ENCODE data around the gene SPATC1L. TPM values are rescaled to one million over a fixed set of nuclear protein-coding genes. Genes with fewer than 3 reads are reported as not detected.
"Not testable (repeated sequence)": the region's sequence is repeated elsewhere in the genome, so short reads cannot be mapped to it uniquely, and the experiment has no call there.

Gene SPATC1L
- polyA plus RNA-seq, 1 donor from 2014 or later, result 15.0 TPM

DNA sequence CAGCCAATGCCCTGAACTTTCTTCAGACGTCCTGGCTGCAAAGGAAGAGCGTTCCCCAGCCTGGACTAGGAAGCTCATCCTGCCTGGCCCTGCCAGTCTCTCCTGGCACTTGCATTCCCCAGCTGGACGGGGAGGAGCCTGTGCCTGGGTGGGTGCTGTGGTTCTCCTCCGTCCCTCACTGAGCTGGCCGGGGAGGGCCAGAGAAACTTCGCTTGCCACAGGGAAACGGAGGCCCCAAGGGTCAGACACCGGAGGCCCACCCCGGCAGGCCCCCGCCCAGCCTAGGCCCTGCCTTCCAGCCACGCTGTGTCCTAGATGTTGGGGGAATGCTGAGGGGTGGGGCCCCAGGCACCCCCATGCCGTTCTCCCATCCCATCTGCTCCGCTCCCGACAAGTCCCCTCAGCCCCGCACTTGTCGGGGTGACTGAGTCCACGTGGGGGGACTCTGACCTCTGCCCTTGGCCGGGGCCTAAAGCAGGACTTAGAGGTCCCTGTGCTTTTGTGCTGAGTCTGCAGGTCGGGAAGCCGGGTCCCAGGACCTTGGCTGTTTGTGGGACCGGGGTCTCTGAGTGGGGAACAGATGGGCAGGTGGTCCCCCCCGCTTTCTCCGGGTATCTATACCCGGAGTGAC, 33.7 kb downstream of the SPATC1L start:
- H3K27me3 Mint-ChIP-seq, result peaks cover 3% of the 10 kb centered on the region
- H3K4me1 Mint-ChIP-seq, result no peaks in the 10 kb centered on the region
- no peaks in the 10 kb centered on the region for H3K36me3 Mint-ChIP-seq
- no peaks in the 10 kb centered on the region for H3K9me3 Mint-ChIP-seq
- H3K27ac Mint-ChIP-seq, result no peak overlapping the region
- H3K4me3 Mint-ChIP-seq, result no peak overlapping the region

DNA sequence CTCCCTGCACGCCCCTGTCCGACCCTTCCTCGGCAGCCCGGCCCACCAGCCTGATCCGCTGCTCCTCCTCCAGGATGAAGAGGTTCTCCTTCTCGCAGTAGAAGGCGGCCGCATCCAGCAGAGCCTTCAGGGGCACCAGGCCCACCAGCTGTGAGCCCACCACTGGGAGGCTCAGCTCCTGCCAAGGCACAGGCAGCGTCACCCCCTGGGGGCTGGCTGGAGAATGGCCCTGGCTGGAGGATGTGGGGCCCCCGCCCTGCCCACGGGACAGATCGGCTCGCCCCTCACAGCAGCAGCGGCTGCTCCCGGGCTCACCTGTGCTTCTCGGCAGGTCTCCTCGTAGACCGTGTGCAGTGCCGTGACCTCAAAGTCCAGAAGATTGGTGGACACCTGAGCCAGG, 34.2 kb downstream of the SPATC1L start:
- peaks cover 3% of the 10 kb centered on the region for H3K27me3 Mint-ChIP-seq
- H3K4me1 Mint-ChIP-seq, result no peaks in the 10 kb centered on the region
- H3K4me3 Mint-ChIP-seq, result no peak overlapping the region
- H3K36me3 Mint-ChIP-seq, result no peaks in the 10 kb centered on the region
- H3K27ac Mint-ChIP-seq, result no peak overlapping the region
- no peaks in the 10 kb centered on the region for H3K9me3 Mint-ChIP-seq

DNA sequence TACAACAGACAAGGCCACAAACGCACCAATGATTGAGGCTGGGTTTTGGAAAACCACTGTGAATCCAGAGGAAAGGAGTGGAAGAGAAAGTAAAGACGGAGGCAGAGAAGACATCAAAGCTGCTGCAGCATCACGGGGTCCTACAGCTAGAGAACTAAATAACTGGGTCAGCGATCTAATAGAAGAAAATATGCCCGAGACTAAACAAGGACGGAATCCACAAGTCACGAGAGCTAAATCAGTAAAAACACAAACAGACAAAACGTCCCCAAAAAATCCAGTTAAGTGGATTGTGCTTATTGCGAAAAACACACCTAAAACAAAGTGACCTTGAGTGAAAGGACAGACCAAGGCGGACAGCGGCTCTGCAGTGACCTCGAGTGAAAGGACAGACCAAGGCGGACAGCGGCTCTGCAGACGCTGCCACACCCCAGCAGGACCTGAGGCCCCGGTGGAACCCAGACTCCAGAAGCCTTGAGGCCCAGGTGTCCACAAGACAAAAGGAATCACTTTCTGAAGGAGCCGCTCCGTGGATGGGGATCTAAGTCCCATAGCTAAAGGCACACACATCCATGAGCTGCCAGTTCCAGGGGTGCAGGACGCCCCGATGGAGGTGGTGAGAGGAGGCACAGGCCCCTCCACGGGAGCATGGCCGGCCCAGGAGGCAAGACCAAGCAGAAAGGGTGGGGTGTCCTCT, 34.9 kb downstream of the SPATC1L start:
- H3K4me3 Mint-ChIP-seq, result no peak overlapping the region
- H3K27ac Mint-ChIP-seq, result no peak overlapping the region

DNA sequence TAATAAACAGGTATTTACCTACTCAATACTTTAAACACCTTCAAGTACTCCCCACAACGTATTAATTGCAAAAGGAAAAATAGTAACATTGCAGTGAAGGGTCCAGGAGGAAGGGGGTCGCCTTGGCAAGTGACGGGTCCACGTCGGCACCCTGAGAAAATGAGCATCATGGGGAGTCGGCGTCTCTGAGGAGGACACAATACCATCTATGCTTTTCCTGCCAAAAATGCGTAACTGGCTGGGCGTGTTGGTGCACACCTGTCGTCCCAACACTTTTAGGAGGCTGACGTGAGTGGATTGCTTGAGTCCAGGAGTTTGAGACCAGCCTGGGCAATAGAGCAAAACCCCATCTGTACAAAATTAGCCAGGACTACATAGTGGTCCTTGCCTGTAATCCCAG, 36.2 kb downstream of the SPATC1L start:
- no peaks in the 10 kb centered on the region for H3K36me3 Mint-ChIP-seq
- no peak overlapping the region for H3K27ac Mint-ChIP-seq
- no peak overlapping the region for H3K4me3 Mint-ChIP-seq
- H3K4me1 Mint-ChIP-seq, result peaks cover 6 to 8% (median 7%) of the 10 kb centered on the region in 3 donors
- no peaks in the 10 kb centered on the region for H3K9me3 Mint-ChIP-seq
- peaks cover 3% of the 10 kb centered on the region for H3K27me3 Mint-ChIP-seq

More for the DNA sequence above, 34.9 kb downstream of the SPATC1L start:
- Mint-ChIP-seq H3K36me3 (no peaks in the 10 kb centered on the region), H3K4me1 (peaks cover 0 to 2% (median 0%) of the 10 kb centered on the region in 3 donors), H3K9me3 (no peaks in the 10 kb centered on the region), H3K27me3 (peaks cover 3% of the 10 kb centered on the region)

DNA sequence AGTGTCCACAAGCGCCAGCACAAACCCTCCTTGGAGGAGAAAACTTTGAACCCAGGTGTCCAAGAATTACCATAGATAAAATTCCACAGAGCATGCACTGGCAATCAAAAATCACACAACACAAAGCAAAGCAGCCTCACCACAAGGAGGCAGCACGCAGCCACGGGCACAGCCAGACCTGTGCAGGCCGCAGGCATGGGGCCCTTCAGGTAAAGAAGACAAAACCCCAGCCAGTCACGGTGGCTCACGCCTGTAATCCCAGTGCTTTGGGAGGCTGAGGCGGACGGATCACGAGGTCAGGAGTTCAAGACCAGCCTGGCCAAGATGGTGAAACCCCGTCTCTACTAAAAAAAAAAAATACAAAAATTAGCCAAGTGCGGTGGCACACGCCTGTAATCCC, 36.8 kb downstream of the SPATC1L start:
- not testable (repeated sequence) for H3K27me3 Mint-ChIP-seq, H3K4me3 Mint-ChIP-seq, H3K36me3 Mint-ChIP-seq, H3K27ac Mint-ChIP-seq, H3K9me3 Mint-ChIP-seq, H3K4me1 Mint-ChIP-seq

DNA sequence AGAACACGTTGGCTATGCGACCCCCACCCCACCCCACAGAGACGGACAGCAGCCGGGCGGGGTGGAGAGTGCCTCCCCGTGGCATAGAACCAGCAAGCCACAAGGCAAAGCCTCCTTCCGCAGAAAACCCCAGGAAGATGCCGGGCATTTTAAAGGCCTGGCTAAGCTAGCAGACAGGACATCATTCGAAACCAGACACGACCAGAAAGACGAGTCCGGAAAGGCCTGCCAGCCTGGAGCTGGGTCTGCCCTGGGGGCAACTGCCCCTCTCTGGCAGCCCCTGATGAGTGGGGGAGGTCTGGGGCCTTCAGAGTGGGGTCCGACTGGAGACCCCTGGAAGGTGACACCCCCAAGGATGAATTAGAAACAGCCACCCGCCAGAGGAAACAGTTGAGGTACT, 37.4 kb downstream of the SPATC1L start:
- no peak overlapping the region for H3K4me3 Mint-ChIP-seq
- H3K9me3 Mint-ChIP-seq, result no peaks in the 10 kb centered on the region
- peaks cover 6 to 9% (median 7%) of the 10 kb centered on the region in 3 donors for H3K4me1 Mint-ChIP-seq
- no peaks in the 10 kb centered on the region for H3K36me3 Mint-ChIP-seq
- H3K27ac Mint-ChIP-seq, result no peak overlapping the region
- no peaks in the 10 kb centered on the region for H3K27me3 Mint-ChIP-seq

DNA sequence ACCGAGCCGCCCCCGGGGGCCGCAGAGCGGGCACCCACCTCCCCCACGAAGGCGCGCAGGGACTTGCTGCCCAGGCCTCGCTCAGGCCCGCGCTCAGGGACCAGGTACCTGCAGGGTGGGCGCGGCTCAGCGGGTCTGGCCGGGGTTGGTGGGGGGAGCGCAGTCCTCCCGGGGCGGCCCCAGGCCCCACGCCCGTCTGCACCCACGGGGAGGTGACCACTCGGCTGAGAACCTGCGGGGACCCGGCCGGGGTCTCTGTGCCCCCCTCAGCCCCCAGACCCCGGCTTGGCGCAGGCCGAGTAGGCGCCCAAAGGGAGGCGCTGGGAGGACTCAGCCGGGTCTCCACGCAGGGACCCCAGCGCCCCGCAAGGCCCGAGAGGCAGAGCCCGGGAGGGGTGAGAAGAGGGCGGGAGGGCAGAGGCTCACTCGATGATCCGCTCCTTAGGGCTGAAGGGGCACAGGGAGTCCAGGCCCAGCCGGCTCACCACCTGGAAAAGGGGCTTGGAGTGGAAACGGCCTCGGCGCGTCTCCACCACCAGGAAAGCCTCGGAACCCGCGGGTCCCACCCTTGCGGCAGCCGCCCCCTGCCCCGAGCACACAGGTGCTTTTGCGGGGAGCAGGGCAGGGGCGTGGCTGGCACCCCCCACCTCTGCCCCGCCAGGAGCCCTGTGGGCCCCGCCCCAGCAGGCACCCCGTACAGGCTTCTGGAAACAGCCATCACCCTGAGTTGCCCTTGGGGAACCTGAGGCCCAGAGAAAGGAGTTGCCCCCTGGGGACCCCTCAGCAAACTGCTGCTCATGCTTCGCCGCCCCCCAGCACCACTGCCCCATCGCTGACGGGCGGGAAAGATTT, 38.2 kb downstream of the SPATC1L start:
- no peak overlapping the region for H3K4me3 Mint-ChIP-seq
- H3K36me3 Mint-ChIP-seq, result no peaks in the 10 kb centered on the region
- no peaks in the 10 kb centered on the region for H3K9me3 Mint-ChIP-seq
- H3K4me1 Mint-ChIP-seq, result peaks cover 6 to 9% (median 7%) of the 10 kb centered on the region in 3 donors
- no peaks in the 10 kb centered on the region for H3K27me3 Mint-ChIP-seq
- no peak overlapping the region for H3K27ac Mint-ChIP-seq

DNA sequence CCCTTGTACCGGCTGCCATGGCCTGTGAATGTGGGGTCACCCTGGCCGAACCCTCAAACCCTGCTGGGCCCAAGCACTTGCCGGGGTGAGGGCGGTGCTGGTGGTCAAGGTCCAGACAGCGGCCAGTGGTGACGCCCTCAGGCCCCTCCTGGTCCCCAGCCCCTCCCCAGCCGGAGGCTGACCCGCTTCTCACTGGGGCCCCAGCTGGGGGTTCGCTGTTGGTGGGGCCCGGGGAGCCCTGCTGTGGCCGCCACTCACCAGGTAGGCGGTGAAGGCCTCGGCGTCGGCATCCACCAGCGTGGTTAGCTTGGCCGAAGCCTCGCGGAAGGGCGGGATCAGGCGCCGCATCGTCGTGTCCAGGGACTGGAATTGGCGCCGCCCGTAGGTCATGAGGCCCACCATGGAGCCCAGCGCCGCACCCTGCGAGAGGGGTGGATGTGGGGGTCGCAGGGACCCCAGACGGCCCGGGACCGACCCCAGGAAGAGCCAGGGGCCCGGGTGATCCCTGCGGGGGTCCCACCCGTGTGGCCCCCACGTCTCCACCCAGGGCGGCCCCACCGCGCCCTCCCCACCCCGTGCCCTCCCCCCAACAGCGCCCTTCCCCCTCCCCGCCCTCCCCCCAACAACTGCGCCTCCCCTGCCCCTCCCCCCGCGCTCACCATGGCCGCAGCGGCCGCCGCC, 39.0 kb downstream of the SPATC1L start:
- Mint-ChIP-seq H3K4me3 (peak overlapping the region in 1 of 4 donors; percentile 45), H3K27me3 (no peaks in the 10 kb centered on the region), H3K27ac (no peak overlapping the region), H3K36me3 (no peaks in the 10 kb centered on the region), H3K9me3 (no peaks in the 10 kb centered on the region), H3K4me1 (peaks cover 6 to 9% (median 7%) of the 10 kb centered on the region in 3 donors)

DNA sequence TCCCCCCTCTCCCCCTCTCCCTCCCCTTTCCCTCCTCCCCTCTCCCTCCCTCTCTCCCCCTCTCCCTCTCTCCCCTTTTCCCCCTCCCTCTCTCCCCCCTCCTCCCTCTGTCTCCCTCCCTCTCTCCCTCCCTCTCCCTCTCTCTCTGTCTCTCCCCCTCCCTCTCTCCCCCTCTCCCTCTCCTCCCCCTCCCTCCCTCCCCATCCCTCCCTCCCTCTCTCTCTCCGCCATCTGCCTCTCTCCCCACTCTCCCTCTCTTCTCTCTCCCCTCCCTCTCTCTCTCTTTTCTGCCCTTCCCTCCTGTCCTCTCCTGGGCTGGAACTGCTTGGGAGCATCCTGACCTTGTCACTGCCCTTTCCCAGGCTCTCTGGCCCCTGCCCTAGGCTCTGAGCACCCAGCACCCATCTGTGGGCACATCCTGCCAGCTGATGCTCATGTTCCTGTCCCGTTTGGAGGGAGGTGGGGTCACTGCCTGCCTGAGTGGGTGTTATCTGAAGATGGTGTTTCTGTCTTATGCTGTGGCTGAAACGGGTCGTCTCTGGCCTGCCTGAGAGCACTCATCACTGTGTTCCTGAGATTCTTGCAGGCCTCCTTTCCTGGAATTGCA, 39.7 kb downstream of the SPATC1L start:
- Mint-ChIP-seq H3K36me3 (no peaks in the 10 kb centered on the region), H3K9me3 (no peaks in the 10 kb centered on the region), H3K27me3 (no peaks in the 10 kb centered on the region), H3K4me1 (peaks cover 6 to 9% (median 7%) of the 10 kb centered on the region in 3 donors), H3K27ac (no peak overlapping the region), H3K4me3 (peak overlapping the region in 3 of 4 donors; percentile 25 to 81 (median 45))

DNA sequence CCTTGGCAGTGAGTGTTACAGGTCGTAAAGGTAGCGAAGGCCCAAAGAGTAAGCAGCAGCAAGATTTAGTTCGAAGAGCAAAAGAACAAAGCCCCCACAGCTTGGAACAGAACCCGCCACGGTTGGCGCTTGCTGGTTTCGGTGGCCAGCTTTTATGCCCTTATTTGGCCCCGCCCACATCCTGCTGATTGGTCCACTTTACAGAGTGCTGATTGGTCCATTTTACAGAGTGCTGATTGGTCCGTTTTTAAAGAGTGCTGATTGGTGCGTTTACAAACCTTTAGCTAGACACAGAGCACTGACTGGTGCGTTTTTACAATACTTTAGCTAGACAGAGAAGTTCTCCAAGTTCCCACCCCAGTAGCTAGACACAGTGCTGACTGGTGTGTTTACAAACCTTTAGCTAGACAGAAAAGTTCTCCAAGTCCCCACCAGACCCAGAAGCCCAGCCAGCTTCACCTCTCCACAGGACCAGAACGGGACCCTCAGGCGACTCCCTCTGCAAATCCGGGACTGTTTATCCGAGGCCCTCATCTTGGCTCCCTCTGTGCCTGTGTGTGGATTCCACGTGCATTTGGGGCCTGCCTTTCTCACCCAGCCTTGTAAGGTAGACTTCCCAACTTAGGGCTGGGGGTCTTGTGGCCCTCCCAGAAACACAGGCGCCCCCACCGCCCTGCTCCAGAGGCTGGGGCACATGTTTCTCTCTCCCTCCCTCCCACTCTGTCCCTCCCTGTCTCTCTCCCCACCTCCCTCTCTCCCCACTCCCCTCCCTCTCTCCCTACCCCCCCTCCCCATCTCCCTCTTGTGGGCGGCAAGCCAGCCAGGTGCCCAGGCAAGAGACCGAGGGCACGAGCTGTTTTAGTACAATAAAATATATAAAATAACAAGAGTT, 41.4 kb downstream of the SPATC1L start:
- Mint-ChIP-seq H3K27me3 (peaks cover 3% of the 10 kb centered on the region), H3K9me3 (no peaks in the 10 kb centered on the region), H3K4me1 (peaks cover 6 to 9% (median 7%) of the 10 kb centered on the region in 3 donors), H3K4me3 (no peak overlapping the region), H3K36me3 (no peaks in the 10 kb centered on the region), H3K27ac (no peak overlapping the region)

DNA sequence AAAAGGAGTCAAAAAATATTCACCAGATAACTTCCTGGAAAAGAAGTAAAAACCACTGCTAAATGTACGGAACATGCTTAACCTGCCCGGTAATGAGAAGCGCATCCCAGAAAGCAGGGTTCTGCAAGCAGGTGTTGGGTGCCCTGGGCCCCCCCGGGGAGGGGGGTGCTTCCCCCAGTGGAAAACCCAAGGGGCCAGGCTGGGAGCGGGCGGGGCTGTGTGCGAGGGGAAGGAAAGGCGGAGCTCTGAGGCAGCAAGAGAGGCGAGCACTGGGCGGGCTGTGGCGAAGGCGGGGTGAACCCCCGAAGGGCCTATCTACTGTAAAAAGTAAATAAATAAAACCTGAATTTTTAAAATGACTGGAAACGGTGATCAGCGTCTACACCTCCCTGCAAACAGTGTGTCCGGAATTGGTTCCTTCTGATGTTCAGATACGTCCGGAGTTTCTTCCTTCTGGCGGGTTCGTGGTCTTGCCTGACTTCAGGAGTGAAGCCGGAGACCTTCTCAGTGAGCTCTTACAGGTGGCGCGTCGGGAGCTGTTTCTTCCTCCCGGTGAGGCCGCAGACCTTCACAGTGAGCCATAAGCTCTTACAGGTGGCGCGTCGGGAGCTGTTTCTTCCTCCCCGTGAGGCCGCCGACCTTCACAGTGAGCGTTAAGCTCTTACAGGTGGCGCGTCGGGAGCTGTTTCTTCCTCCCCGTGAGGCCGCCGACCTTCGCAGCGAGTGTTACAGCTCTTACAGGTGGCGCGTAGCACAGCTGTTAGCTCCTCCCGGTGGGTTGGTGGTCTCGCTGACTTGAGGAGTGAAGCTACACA, 42.3 kb downstream of the SPATC1L start:
- H3K4me3 Mint-ChIP-seq, result peak overlapping the region in 1 of 4 donors; percentile 8
- H3K27me3 Mint-ChIP-seq, result peaks cover 4% of the 10 kb centered on the region
- H3K36me3 Mint-ChIP-seq, result no peaks in the 10 kb centered on the region
- H3K9me3 Mint-ChIP-seq, result no peaks in the 10 kb centered on the region
- peaks cover 6 to 9% (median 7%) of the 10 kb centered on the region in 3 donors for H3K4me1 Mint-ChIP-seq
- H3K27ac Mint-ChIP-seq, result no peak overlapping the region

DNA sequence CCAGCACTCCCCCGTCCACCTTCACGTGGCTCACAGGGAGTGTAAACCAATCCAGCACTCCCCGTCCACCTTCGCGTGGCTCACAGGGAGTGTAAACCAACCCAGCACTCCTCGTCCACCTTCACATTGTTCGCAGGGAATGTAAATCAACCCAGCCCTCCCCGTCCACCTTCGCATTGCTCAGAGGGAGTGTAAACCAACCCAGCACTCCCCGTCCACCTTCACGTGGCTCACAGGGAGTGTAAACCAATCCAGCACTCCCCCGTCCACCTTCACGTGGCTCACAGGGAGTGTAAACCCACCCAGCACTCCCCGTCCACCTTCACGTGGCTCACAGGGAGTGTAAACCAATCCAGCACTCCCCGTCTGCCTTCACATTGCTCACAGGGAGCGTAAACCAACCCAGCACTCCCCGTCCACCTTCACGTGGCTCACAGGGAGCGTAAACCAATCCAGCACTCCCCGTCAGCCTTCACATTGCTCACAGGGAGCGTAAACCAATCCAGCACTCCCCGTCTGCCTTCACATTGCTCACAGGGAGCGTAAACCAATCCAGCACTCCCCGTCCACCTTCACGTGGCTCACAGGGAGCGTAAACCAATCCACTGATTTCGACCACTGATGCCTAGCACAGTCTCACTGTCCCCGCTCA, 43.8 kb downstream of the SPATC1L start:
- not testable (repeated sequence) for H3K36me3 Mint-ChIP-seq, H3K4me3 Mint-ChIP-seq, H3K9me3 Mint-ChIP-seq, H3K27me3 Mint-ChIP-seq, H3K4me1 Mint-ChIP-seq, H3K27ac Mint-ChIP-seq

DNA sequence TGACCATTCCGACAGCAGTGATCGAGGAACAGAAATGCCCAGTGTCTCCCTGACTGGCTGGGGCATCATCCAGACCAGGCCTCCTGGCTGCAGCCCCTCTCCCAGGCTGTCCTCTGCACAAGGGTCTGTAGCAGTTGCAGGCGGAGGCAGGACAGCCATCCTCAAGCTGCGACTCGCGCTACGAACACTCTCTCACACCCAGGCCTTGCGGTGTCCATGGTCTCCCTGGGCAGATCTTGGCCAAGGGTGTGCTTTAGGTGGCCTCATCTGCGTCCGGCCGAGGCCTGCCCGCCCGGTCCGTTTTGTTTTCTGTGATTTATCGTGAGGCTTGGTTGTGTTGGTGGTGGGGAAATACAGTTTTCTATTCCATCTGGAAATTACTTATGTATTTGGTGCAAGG, 44.6 kb downstream of the SPATC1L start:
- H3K36me3 Mint-ChIP-seq, result no peaks in the 10 kb centered on the region
- peaks cover 4 to 9% (median 7%) of the 10 kb centered on the region in 3 donors for H3K4me1 Mint-ChIP-seq
- peaks cover 6% of the 10 kb centered on the region for H3K27me3 Mint-ChIP-seq
- no peak overlapping the region for H3K4me3 Mint-ChIP-seq
- H3K9me3 Mint-ChIP-seq, result no peaks in the 10 kb centered on the region
- H3K27ac Mint-ChIP-seq, result no peak overlapping the region

Measured in IgD-negative memory B cell (primary cell).